ENCODE results near the gene TECR. TPM values are rescaled to one million over a fixed set of nuclear protein-coding genes. Genes with fewer than 3 reads are reported as not detected.

The TECR gene
- total and polyA plus RNA-seq, 2 of the 4 experiments (the other 2 are of a cell fraction), result 46.2 to 81.2 TPM

- no peak for TF ChIP-seq RCOR1 (IDR thresholded peaks at IDR 0.05; ENCODE audit: insufficient replicate concordance, low read length)
These were observed 15.8 kb downstream of the TECR start (continued) for GRCh38 chr19:14544977-14545715.

DNA sequence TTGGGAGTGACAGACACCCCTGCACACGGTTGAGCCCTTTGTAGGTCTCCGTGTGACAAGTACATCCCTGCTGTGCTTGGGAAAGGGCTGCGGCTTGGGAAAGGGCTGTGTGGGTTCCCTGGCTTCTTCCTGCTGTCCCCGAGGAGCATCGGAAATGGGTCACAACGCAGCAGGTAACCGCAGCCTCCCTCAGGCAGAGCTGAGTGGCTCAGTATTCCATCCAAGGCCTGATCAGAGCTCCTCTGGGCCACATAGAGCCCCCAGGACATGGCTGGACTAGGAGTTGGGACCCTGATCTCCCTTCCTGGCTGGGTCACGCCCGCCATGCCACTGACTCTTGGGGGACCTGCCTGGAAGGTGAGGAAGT lies 16.3 kb downstream of the TECR start:
- H2BK20ac ChIP-seq (ENCODE audit: low read depth, low read length), result no peak overlapping the region
- BruUV-seq (replicated peaks), result no TSS peak
- H3K79me1 ChIP-seq (ENCODE audit: low read depth in 1 of 2, low read length in 2 of 2), result peaks cover 12 to 54% of the 10 kb centered on the region in 2 experiments
- no peak overlapping the region for H2BK5ac ChIP-seq (ENCODE audit: low read depth, low read length, poor library complexity, severe bottlenecking)
- peaks cover 6% of the 10 kb centered on the region; the same call in 1 of the 2 replicates for H3K4me1 ChIP-seq (ENCODE audit: control insufficient read depth, insufficient read depth, low read length)
- no peaks in the 10 kb centered on the region for H3K27me3 ChIP-seq (ENCODE audit: control insufficient read depth, insufficient read depth, low read length)
- WGBS, 2 experiments (ENCODE audit: extremely low coverage in 2 of 2, insufficient read length in 1 of 2), result 50% methylated on average over 2 of the region's 9 CpGs; no CpG with 5 or more reads in 1 of the 2 experiments
- H3K56ac ChIP-seq (ENCODE audit: extremely low read depth, insufficient read depth, low read length), result no peak overlapping the region
- H3K9me1 ChIP-seq (ENCODE audit: insufficient read depth, low read length), result peaks cover 14% of the 10 kb centered on the region; the same call in 1 of the 2 replicates
- no peak overlapping the region for H3K4ac ChIP-seq (ENCODE audit: low read depth, low read length)
- ChIA-PET POLR2A (ENCODE audit: unreplicated experiment) (no interaction called here), CTCF (interaction anchor here (1.7 kb wide), 1 partner anchor 12 kb away, joined by 5 read pairs; no protein-coding TSS in a partner anchor)
- in situ Hi-C loops (cut with MboI; ENCODE audit: low sequenced_read_pairs), result no loop called here
- no peak overlapping the region for H3K18ac ChIP-seq (ENCODE audit: low read depth, low read length)
- dilution Hi-C loops (cut with HindIII; ENCODE audit: low sequenced_read_pairs, unreplicated experiment), result no loop called here
- peaks cover 19% of the 10 kb centered on the region for H4K20me1 ChIP-seq (ENCODE audit: insufficient read depth, low read length)
- ATAC-seq (ENCODE audit: low read depth) (no peak), DNase-seq (no peak)
- no peaks in the 10 kb centered on the region for H3K9me3 ChIP-seq (ENCODE audit: control insufficient read depth, insufficient read depth, low read length)
- no peak overlapping the region for H4K5ac ChIP-seq (ENCODE audit: low read depth, low read length)
- no peak overlapping the region for H3K4me3 ChIP-seq (ENCODE audit: insufficient read depth, low read depth, low read length)
- H3K14ac ChIP-seq (replicated peaks; ENCODE audit: low read depth, low read length), result no peak overlapping the region
- H3K27ac ChIP-seq (ENCODE audit: insufficient read depth, low read length), result no peak overlapping the region
- H2BK15ac ChIP-seq (ENCODE audit: low read depth, low read length), result no peak overlapping the region
- no peak overlapping the region for H3K4me2 ChIP-seq (ENCODE audit: low read depth, low read length)
- H3K9ac ChIP-seq (ENCODE audit: low read depth, low read length), result no peak overlapping the region
- no peak overlapping the region for H2AFZ ChIP-seq (replicated peaks; ENCODE audit: low read length, poor library complexity)
- H3K23ac ChIP-seq (ENCODE audit: low read depth, low read length), result no peak overlapping the region
- no peak overlapping the region for H4K91ac ChIP-seq (ENCODE audit: insufficient read depth, low read depth, low read length)
- H2BK120ac ChIP-seq (ENCODE audit: low read depth, low read length), result no peak overlapping the region
- H2AK5ac ChIP-seq (ENCODE audit: low read depth, low read length), result no peak overlapping the region
- TF ChIP-seq RAD21 (IDR thresholded peaks at IDR 0.05; ENCODE audit: low read length) (no peak), MAFK (IDR thresholded peaks at IDR 0.05; ENCODE audit: low read depth, low read length) (no peak), CHD1 (IDR thresholded peaks at IDR 0.05; ENCODE audit: low read depth, low read length) (no peak), SMC3 (IDR thresholded peaks at IDR 0.05; ENCODE audit: low read depth, low read length) (no peak), MAZ (IDR thresholded peaks at IDR 0.05; ENCODE audit: borderline replicate concordance, low read depth, low read length) (no peak), NFE2L2 (IDR thresholded peaks at IDR 0.05; ENCODE audit: low read depth, low read length) (no peak), FOS (IDR thresholded peaks at IDR 0.05; ENCODE audit: low read depth, low read length) (no peak), RFX5 (IDR thresholded peaks at IDR 0.05; ENCODE audit: low read depth, low read length) (no peak), ELK1 (IDR thresholded peaks at IDR 0.05; ENCODE audit: borderline replicate concordance, low read depth, low read length) (no peak), USF2 (IDR thresholded peaks at IDR 0.05; ENCODE audit: low read depth, low read length) (no peak), RCOR1 (IDR thresholded peaks at IDR 0.05; ENCODE audit: insufficient replicate concordance, low read length) (no peak), BHLHE40 (IDR thresholded peaks at IDR 0.05; ENCODE audit: low read depth, low read length) (no peak), POLR2A (IDR thresholded peaks at IDR 0.05; ENCODE audit: low read depth, low read length) (no peak)
- intact Hi-C loops (cut with micrococcal nuclease), result no loop called here
- H3K36me3 ChIP-seq (ENCODE audit: control insufficient read depth, insufficient read depth, low read length), result no peaks in the 10 kb centered on the region
- H2AK9ac ChIP-seq (replicated peaks; ENCODE audit: low read depth, low read length, poor library complexity), result peak overlapping the region; percentile 42
- no peak overlapping the region for H4K8ac ChIP-seq (ENCODE audit: low read depth in 2 of 2, low read length in 2 of 2)

All from IMR-90 (cell line).